ENCODE data around the gene ABHD17A.

DNA sequence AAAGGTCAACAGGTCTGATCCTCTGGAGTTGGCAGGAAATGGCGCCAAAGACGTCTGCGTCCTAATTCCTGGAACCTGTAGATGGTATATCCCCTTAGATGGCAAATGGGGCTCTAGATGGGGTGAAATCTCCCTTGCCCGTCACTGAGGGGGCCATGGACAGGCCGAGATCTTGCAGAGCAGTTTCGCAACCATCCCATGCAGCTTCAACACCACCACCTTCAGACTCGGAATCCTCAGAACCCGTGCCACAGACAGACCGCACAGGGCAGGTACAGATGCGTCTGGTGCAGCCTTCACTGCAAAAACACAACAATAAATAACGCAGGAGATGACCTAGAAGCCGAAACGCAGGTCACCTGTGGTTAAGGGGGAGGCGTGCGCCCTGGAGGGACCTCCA, 54.7 kb downstream of the ABHD17A start:
- TF ChIP-seq CTCF (IDR thresholded peaks at IDR 0.05; ENCODE audit: low read length) = no peak
- TF ChIP-seq EZH2 (optimal IDR thresholded peaks at IDR 0.05; ENCODE audit: low read depth, low read length) = no peak
